ENCODE measurements around the gene PKP1.

GRCh38 chr1:201241736-201242135 is 41.6 kb upstream of the PKP1 start:
- no peak for TF ChIP-seq EZH2phosphoT487 (IDR thresholded peaks at IDR 0.05; ENCODE audit: unreplicated experiment)
- TF ChIP-seq CTCF (conservative IDR thresholded peaks at IDR 0.05; ENCODE audit: low read depth in 2 of 2): no peak
- TF ChIP-seq NANOG (IDR thresholded peaks at IDR 0.05; ENCODE audit: borderline replicate concordance): no peak
- TF ChIP-seq EZH2 (IDR thresholded peaks at IDR 0.05; ENCODE audit: low read depth, unreplicated experiment): no peak
- TF ChIP-seq POLR2AphosphoS5 (IDR thresholded peaks at IDR 0.05; ENCODE audit: low read depth): no peak
- no peak for TF ChIP-seq REST (IDR thresholded peaks at IDR 0.05; ENCODE audit: unreplicated experiment)
- no peak for TF ChIP-seq JUNB (IDR thresholded peaks at IDR 0.05; ENCODE audit: unreplicated experiment)
- TF ChIP-seq CREB1 (CRISPR knock-in tag; IDR thresholded peaks at IDR 0.05; ENCODE audit: low read depth): no peak
